HEK293 (cell line): ENCODE results near the gene MDM4.

Source experiments
- CTCF ChIA-PET: fragments of 350-600 bp; formaldehyde crosslinking; extraction: SDS; loops from one replicate; lab custom pipeline; 2021; ENCODE audit warnings: antibody characterized with exemption; lab: Yijun Ruan, JAX
- POLR2A ChIA-PET: fragments of 300-600 bp; formaldehyde crosslinking; extraction: SDS; loops from one replicate; lab custom pipeline; 2020; ENCODE audit warnings: antibody characterized with exemption, inconsistent platforms; lab: Yijun Ruan, JAX
- H3K27ac ChIP-seq: fragments of 200-500 bp; sonication (Bioruptor generic); 2 replicates; pipeline ENCODE4 v1.5.1; 2014; ENCODE audit warnings: low read depth, low read length, control low read depth, inconsistent platforms; ENCODE audit errors: extremely low read depth
- H3K36me3 ChIP-seq, 2 experiments: fragments of 200-500 bp in 1 of 2; sonication (Bioruptor generic) in 1 of 2; 1 replicate in 1 of 2; 2 replicates in 1 of 2; pipeline ENCODE4 v1.5.1; 2014 to 2017; ENCODE audit warnings: inconsistent platforms in 2 of 2, low read length in 2 of 2; ENCODE audit not compliant: control insufficient read depth in 2 of 2, insufficient read depth in 1 of 2
- H3K4me1 ChIP-seq: fragments of 200-500 bp; sonication (Bioruptor generic); 2 replicates; pipeline ENCODE4 v1.5.1; 2014; ENCODE audit warnings: mild to moderate bottlenecking, low read length, inconsistent platforms; ENCODE audit not compliant: control insufficient read depth, insufficient read depth
- H3K4me3 ChIP-seq: 2 replicates; pipeline ENCODE4 v1.5.1; 2011; ENCODE audit warnings: low read depth, mild to moderate bottlenecking, control low read depth, low read length, moderate library complexity
- H3K9me3 ChIP-seq: fragments of 200-500 bp; sonication (Bioruptor generic); 2 replicates; pipeline ENCODE4 v1.5.1; 2014; ENCODE audit warnings: low read depth, low read length, inconsistent platforms; ENCODE audit not compliant: control insufficient read depth, insufficient read depth
- EGR2 ChIP-seq: fragments of 450-650 bp; formaldehyde crosslinking; IDR thresholded peaks from 2 replicates; pipeline ENCODE4 v1.5.1; 2016; ENCODE audit warnings: low read depth, missing biosample characterization, missing genetic modification characterization
- GLIS2 ChIP-seq: fragments of 450-650 bp; formaldehyde crosslinking; IDR thresholded peaks from 2 replicates; pipeline ENCODE4 v1.5.1; 2016; ENCODE audit warnings: missing biosample characterization, missing genetic modification characterization
- MYNN ChIP-seq: fragments of 450-650 bp; formaldehyde crosslinking; IDR thresholded peaks from 2 replicates; pipeline ENCODE4 v1.5.1; 2016; ENCODE audit warnings: missing biosample characterization, missing genetic modification characterization, borderline replicate concordance
- TSHZ1 ChIP-seq: fragments of 450-650 bp; formaldehyde crosslinking; IDR thresholded peaks from 2 replicates; pipeline ENCODE4 v1.5.1; 2016; ENCODE audit warnings: missing biosample characterization, missing genetic modification characterization, borderline replicate concordance
- ZFHX2 ChIP-seq: fragments of 450-650 bp; formaldehyde crosslinking; conservative IDR thresholded peaks from 2 replicates; pipeline ENCODE4 v1.5.1; 2016; ENCODE audit warnings: missing biosample characterization, missing genetic modification characterization
- ZNF133 ChIP-seq: fragments of 450-650 bp; formaldehyde crosslinking; IDR thresholded peaks from 2 replicates; pipeline ENCODE4 v1.5.1; 2016; ENCODE audit warnings: missing biosample characterization, missing genetic modification characterization
- ZNF155 ChIP-seq: fragments of 450-650 bp; formaldehyde crosslinking; IDR thresholded peaks from 2 replicates; pipeline ENCODE4 v1.5.1; 2016; ENCODE audit warnings: missing biosample characterization, missing genetic modification characterization
- ZNF266 ChIP-seq: fragments of 450-650 bp; formaldehyde crosslinking; IDR thresholded peaks from 2 replicates; pipeline ENCODE4 v1.5.1; 2016; ENCODE audit warnings: missing biosample characterization, missing genetic modification characterization, low read depth
- ZNF302 ChIP-seq: fragments of 450-650 bp; formaldehyde crosslinking; IDR thresholded peaks from 2 replicates; pipeline ENCODE4 v1.5.1; 2016; ENCODE audit warnings: missing biosample characterization, missing genetic modification characterization, low read depth
- ZNF37A ChIP-seq: fragments of 450-650 bp; IDR thresholded peaks from 2 replicates; pipeline ENCODE4 v1.5.1; 2018; ENCODE audit warnings: missing biosample characterization, missing genetic modification characterization
- ZNF391 ChIP-seq: fragments of 450-650 bp; formaldehyde crosslinking; IDR thresholded peaks from 2 replicates; pipeline ENCODE4 v1.5.1; 2016; ENCODE audit warnings: low read depth, missing biosample characterization, missing genetic modification characterization, borderline replicate concordance
- ZNF473 ChIP-seq: fragments of 450-650 bp; formaldehyde crosslinking; IDR thresholded peaks from 2 replicates; pipeline ENCODE4 v1.5.1; 2017; ENCODE audit warnings: missing biosample characterization, missing genetic modification characterization
- ZNF558 ChIP-seq: fragments of 450-650 bp; formaldehyde crosslinking; IDR thresholded peaks from 2 replicates; pipeline ENCODE4 v1.5.1; 2016; ENCODE audit warnings: missing biosample characterization, missing genetic modification characterization
- ZNF585B ChIP-seq: fragments of 450-650 bp; formaldehyde crosslinking; IDR thresholded peaks from 2 replicates; pipeline ENCODE4 v1.5.1; 2016; ENCODE audit warnings: missing biosample characterization, missing genetic modification characterization
- ZNF596 ChIP-seq: fragments of 450-650 bp; IDR thresholded peaks from 2 replicates; pipeline ENCODE4 v1.5.0; 2018; ENCODE audit warnings: missing biosample characterization, mild to moderate bottlenecking, missing genetic modification characterization, moderate library complexity
- ZNF645 ChIP-seq: fragments of 450-650 bp; formaldehyde crosslinking; IDR thresholded peaks from 2 replicates; pipeline ENCODE4; 2016; ENCODE audit warnings: missing biosample characterization, missing genetic modification characterization
- ZNF776 ChIP-seq: fragments of 450-650 bp; formaldehyde crosslinking; IDR thresholded peaks from 2 replicates; pipeline ENCODE4 v1.5.0; 2017; ENCODE audit warnings: missing biosample characterization, missing genetic modification characterization, borderline replicate concordance
- ZNF837 ChIP-seq: fragments of 450-650 bp; formaldehyde crosslinking; IDR thresholded peaks from 2 replicates; pipeline ENCODE4 v1.5.1; 2016; ENCODE audit warnings: missing biosample characterization, missing genetic modification characterization
- TF ChIP-seq, protein P1 (sequence below): fragments of 450-650 bp; formaldehyde crosslinking; conservative IDR thresholded peaks from 2 replicates; pipeline ENCODE4 v1.5.1; 2016; ENCODE audit warnings: low read depth, missing biosample characterization, missing genetic modification characterization

Gene MDM4

DNA sequence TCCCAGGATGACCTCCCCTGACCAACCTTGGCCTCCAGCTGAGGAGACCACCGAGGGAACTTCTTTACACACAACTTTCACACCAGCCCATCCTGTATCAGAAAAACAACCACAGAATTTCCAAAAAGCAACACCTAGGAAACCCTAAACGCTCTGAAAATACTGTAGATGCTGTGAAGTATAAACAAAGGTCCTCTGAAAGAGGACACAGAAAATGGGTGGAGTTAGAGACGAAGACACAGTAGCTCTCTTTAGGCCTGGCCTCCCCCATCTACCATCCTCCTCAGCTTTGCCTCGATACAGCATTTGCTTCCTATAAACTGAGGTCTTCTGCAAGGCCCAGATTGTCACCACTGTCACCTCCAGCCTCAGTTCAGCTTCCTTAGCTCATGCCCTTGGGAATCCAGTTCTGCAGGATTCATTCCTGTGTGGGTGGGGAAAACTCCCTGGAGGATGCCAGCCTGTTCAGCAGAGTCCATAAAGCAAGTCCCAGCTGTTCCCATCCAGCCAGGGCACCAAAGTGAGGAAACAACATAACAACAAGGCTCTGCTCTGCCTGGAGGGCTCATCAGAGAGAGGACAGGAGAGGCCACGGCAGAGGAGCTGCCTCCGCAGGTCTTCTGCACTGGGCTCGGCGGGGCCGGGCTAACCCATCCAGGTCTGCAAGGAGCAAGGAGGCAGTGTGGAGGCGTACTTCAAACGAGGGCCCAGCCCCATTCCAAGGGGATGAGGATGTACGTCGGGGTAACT, 36.6 kb upstream of the MDM4 start:
- TF ChIP-seq, protein P1, sequence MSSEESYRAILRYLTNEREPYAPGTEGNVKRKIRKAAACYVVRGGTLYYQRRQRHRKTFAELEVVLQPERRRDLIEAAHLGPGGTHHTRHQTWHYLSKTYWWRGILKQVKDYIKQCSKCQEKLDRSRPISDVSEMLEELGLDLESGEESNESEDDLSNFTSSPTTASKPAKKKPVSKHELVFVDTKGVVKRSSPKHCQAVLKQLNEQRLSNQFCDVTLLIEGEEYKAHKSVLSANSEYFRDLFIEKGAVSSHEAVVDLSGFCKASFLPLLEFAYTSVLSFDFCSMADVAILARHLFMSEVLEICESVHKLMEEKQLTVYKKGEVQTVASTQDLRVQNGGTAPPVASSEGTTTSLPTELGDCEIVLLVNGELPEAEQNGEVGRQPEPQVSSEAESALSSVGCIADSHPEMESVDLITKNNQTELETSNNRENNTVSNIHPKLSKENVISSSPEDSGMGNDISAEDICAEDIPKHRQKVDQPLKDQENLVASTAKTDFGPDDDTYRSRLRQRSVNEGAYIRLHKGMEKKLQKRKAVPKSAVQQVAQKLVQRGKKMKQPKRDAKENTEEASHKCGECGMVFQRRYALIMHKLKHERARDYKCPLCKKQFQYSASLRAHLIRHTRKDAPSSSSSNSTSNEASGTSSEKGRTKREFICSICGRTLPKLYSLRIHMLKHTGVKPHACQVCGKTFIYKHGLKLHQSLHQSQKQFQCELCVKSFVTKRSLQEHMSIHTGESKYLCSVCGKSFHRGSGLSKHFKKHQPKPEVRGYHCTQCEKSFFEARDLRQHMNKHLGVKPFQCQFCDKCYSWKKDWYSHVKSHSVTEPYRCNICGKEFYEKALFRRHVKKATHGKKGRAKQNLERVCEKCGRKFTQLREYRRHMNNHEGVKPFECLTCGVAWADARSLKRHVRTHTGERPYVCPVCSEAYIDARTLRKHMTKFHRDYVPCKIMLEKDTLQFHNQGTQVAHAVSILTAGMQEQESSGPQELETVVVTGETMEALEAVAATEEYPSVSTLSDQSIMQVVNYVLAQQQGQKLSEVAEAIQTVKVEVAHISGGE (tag by site-specific recombination) = no peak
- TF ChIP-seq MYNN (tag by site-specific recombination) = no peak
- TF ChIP-seq ZNF837 = no peak
- TF ChIP-seq EGR2 (tag by site-specific recombination) = peak; percentile 29; the same call in 1 of the 2 replicates
- TF ChIP-seq ZFHX2 (tag by site-specific recombination) = peak; percentile 36; the same call in 1 of the 2 replicates
- TF ChIP-seq ZNF558 (tag by site-specific recombination) = no peak
- H3K9me3 ChIP-seq = no peaks in the 10 kb centered on the region
- H3K27ac ChIP-seq = no peak overlapping the region
- POLR2A ChIA-PET = interaction anchor here (0.6 to 3.4 kb wide), 2 partner anchors 14 to 16 kb away, joined by 4 to 16 read pairs; partner anchors contain the start of gene PIK3C2B
- H3K36me3 ChIP-seq = no peaks in the 10 kb centered on the region
- no peak overlapping the region for H3K4me3 ChIP-seq
- no peaks in the 10 kb centered on the region; the same call in 1 of the 2 replicates for H3K4me1 ChIP-seq
- CTCF ChIA-PET = interaction anchor here (1.0 to 3.8 kb wide), 5 partner anchors 15 to 327 kb away, joined by 4 to 25 read pairs (median 5); partner anchors contain the start of gene PIK3C2B

DNA sequence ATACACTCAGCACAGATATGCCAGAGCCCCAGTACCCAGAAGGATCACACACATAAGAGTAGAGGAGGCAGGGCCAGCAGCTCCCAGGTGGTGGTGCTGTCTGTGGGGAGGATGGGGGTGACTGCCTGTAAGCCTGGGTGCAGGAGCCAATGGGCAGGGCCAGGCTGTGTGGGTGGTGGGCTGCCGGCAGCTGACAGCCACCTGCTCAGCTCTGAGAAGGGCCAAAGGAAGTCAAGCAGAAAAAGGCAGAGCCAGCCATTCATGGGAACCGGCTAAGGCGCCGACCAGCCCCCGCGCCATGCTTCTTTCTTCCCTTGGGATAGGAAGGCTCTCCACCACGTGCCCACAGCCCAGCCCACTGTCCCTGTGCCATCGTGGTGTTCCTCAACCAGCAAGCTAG, 35.7 kb upstream of the MDM4 start:
- TF ChIP-seq EGR2 (tag by site-specific recombination) = 0 out of 2 replicates have a peak, but pooled peaks have one; percentile 16
- TF ChIP-seq ZNF302 (tag by site-specific recombination) = no peak
- TF ChIP-seq ZFHX2 (tag by site-specific recombination) = peak; percentile 38; the same call in 1 of the 2 replicates
- no peak for TF ChIP-seq ZNF776 (tag by site-specific recombination)
- TF ChIP-seq ZNF266 (tag by site-specific recombination) = no peak
- TF ChIP-seq, all 188 proteins: peak for 2

GRCh38 chr1:204483791-204484190, 32.4 kb upstream of the MDM4 start:
- ChIA-PET POLR2A (no interaction called here), CTCF (interaction anchor here (0.6 to 1.7 kb wide), 3 partner anchors 10 to 225 kb away, joined by 3 to 7 read pairs (median 3); partner anchors contain the start of gene PIK3C2B)
- no peaks in the 10 kb centered on the region for H3K4me1 ChIP-seq
- H3K4me3 ChIP-seq = no peak overlapping the region
- H3K9me3 ChIP-seq = no peaks in the 10 kb centered on the region
- no peaks in the 10 kb centered on the region for H3K36me3 ChIP-seq
- H3K27ac ChIP-seq = no peak overlapping the region
- TF ChIP-seq ZNF473 (tag by site-specific recombination) (no peak), ZNF155 (tag by site-specific recombination) (no peak), ZNF645 (tag by site-specific recombination) (no peak), ZNF37A (no peak), ZNF391 (tag by site-specific recombination) (no peak), ZNF585B (tag by site-specific recombination) (no peak), ZNF596 (tag by site-specific recombination) (no peak), TSHZ1 (tag by site-specific recombination) (no peak), GLIS2 (tag by site-specific recombination) (no peak), ZNF133 (tag by site-specific recombination) (no peak)
- TF ChIP-seq, all 188 proteins: peak for 0

More for the DNA sequence above, 35.7 kb upstream of the MDM4 start:
- H3K27ac ChIP-seq = no peak overlapping the region
- no peaks in the 10 kb centered on the region; the same call in 1 of the 2 replicates for H3K4me1 ChIP-seq
- ChIA-PET POLR2A (no interaction called here), CTCF (interaction anchor here (0.5 to 2.0 kb wide), 3 partner anchors 23 to 270 kb away, joined by 4 to 5 read pairs (median 4); no protein-coding TSS in a partner anchor)
- H3K36me3 ChIP-seq = no peaks in the 10 kb centered on the region
- no peak overlapping the region for H3K4me3 ChIP-seq
- H3K9me3 ChIP-seq = no peaks in the 10 kb centered on the region
